Activated naive CD4-positive, alpha-beta T cell treated with anti-CD3 and anti-CD28 coated beads, Interleukin-2, amount 50 U/mL, for 16 hours (primary cell): ENCODE data around the gene PAFAH1B1.

Source experiments
- DNase-seq: peaks from one replicate; pipeline ENCODE4 v3.0.0-alpha.2; 2020

The PAFAH1B1 gene

DNA sequence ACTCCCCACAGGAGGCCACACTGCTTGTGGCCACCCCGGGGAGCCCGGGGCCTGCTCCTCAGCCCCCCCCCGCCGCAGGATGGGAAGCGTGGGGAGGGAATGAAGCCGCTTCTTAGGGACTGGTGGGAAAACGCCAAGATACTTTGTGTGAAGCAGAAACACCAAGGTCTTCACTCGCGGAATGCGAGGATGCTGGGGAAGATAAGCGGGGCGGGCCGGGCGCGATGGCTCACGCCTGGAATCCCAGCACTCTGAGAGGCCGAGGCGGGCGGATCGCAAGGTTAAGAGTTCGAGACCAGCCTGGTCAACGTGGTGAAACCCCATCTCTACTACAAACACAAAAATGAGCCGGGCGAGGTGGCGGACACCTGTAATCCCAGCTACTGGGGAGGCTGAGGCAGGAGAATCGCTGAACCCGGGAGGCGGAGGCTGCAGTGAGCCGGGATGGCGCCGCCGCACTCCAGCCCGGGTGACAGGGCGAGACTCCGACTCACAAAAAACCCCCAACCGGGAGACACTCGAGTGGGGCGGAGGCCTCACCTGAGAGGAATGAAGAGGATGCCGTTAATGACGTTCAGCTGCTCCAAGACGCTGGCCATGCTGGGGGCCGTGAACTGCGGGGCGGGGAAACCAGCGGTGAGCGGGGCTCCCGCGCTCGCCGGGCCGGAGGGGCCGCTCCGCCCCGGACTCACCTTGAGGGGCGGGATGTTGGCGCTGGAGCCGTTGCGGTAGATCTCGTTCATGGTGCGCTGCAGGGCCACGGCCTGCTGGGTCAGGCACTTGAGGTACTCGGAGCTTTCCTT is 97.8 kb downstream of the PAFAH1B1 start:
- DNase-seq: no peak

DNA sequence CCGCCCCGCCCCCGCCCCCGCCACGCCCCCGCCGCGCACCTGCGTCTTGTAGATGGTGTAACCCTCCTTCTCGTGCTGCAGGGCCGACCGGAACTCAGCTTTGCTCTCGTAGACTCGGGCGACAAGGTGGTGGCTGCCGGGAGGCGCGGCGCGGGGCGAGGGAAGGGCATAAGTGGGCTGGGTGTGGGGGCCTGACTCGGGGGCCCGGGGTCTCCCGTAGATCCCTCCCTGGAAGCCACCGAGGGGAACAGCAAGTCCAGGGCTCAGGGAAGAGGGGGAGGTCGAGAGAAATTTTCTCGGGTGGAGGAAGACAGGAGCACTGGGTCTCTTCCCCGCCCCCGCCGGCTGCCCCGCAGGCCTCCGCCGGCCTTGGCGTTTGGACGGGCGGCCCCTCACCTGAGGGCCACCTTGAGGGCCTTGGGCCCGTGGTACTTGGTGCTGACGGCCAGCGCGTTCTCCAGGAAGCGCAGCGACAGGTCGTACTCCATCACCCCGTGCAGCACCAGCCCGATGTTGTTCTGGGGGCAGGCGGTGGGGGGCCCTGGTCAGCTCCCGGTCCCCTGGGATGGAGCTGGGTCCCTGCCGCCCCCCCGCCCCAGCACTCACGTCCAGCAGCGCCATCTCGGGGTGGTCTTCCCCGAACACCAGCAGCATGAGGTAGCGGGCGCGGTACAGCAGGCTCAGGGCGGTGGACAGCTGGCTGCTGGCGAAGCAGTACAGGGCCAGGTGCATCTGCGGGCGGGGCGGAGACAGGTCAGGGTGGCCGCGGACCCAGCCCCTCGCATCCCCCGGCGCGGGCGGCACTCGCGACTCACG is 98.7 kb downstream of the PAFAH1B1 start:
- DNase-seq: no peak

DNA sequence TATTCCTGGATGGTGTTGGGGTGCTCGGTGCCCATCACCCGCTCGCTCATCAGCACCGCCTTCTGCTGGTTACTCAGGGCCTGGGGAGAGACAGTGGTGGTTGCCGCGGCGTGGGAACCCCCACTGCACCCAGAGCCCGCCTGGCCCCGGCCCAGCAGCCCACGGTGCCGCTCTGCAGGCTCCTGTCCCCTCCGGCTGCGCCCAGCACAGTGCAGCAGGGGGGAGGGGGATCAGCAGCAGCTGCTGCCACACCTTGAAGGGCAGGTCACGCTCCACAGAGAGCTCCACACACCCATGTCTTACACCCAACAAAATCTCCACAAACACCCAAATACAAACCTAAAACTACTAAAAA is 99.3 kb downstream of the PAFAH1B1 start:
- no peak for DNase-seq

DNA sequence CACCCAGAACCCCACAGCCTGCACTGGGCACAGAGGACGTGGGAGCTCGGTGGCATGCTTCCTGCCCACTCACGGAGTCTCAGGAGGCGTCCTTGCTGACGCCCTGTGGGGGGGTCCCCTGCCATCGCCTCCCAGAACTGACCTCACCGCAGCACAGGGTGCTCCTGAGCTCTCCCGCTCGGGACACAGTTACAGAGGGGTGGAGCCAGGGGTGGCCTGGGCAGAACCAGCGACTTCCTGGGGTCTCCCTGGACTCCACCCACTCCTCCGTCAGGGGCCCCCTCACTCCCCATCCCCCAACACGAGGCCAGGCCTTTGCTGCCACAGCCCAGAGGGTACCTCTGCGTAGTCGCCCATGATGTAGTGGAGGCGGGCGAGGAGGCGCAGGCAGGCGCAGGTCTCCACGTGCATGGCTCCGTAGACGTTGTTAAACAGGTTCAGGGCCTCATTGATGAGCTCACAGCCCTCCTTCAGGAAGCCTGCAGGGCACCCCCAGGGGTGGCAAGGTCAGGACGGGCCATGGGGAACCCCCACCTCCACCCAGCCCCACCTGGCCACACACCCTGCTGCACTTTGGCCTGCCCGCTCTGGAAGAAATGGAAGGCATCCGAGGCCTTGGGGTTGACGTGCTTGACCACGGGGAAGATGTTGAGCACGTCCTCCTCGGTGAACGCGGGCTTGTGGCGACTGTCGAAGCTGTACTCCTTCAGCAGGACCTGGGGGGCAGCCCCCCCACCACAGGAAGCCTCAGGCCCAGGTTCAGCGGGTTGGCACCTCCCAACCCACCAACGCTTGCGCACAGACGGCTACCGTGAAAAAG is 100.3 kb downstream of the PAFAH1B1 start:
- DNase-seq: peak; percentile 11

DNA sequence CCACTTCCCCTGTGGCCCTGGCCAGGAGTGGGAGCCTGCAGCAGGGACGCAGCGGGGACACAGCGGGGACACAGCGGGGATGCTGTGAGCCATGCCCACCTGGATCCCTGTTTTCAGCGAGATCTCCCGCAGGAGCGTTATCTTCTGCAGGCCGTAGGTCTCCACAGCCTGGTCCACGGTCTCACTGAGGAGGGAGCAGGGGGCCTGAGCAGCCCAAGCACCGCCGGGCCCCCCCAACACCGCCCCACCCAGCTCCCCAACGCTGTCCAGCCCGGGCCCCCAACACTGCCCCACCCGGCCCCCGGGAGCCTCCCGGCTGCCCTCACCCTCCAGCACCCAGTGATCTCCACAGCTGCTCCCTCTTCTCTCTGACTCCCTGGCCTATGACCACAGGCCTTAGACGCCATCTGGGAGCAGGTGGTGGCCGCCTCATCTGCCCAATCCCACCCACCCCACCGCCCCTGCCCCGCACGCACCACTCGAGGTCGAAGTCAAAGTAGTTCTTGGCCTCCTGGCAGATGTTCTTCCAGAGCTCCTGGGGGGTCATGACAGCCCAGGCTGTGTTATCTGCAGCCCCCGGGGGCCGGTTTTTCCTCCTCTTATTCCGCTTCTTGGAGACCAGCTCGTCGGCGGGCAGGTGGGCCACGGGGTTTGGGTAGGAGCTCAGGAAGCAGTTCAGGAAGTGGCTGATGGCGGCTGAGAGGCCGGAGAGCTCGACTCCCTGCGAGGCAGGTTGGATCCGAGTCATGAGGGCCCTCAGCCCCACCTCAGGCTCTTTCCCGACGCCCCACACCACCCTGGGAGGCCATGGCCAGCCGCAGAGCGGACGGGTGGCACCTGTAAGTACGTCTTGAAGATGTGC is 101.2 kb downstream of the PAFAH1B1 start:
- DNase-seq: no peak

DNA sequence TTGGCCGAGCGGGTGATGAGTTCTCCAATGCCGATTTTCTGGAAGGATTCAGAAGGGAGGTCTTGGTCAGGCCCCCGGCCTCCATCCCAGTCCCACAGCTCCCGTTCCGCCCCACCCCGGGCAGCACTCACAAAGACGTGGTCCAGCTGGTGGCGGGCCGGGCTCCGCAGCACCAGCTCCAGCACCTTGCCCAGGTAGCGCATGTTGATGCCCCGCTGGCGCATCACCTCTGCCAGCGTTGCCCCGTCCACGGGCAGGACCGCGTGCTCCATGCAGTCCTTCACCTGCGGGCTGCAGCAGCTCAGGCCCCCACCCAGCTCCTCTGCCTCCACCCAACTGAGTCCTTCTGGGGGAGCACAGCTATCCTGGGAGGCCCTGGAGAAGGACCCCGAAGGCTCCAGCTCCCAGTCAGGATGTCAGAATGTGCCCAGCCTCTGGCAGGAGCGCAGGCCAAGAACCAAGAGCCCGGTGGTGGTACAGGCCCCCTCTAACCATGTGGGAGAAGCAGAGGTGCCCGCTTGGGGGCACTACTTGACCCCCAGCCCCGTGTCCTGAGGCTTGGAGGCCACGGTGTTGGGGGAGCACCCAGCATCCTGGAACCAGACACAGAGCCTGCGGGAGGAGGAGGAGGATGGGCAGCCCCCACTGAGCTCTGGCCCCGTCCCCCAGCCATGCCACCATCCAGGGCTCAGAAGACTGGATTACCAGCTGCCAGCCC is 101.9 kb downstream of the PAFAH1B1 start:
- DNase-seq: peak; percentile 6

DNA sequence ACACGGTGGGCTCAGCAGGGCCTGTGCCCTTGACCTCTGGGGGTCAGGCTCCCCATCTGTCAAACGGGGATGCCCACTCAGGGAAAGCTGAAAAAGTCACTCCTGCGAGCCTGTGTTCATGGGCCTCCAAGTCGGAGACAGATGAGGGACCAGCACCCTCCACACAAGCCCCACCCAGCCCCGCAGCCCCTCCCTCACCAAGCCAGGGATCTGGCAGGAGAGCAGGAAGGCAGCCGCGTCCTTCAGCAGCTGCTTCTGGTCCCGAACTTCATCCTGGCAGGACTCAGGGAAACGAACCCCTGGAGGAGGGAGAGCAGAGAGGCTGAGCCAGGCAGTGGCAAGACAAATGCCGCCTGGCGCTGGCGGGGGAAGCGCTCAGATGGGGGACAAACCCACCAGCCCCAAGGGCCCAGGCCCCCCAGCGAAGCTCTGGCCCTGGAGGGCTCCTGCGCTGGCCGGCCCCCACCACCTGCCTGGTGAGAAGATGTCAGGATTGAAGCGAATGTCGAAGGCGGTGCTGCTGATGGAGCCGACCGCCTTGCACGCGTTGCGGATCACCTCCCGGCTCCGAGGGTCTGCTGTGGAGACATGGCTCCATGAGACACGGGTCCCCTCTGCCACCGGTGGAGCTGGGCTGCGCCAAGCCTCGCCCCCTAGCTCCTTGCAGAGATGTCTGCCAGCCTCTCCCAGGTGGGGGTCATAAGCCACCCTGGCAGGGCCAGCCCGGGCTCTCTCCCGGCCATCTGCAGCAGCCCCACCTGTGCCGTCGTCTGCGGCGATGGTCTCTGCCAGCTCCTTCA is 102.7 kb downstream of the PAFAH1B1 start:
- DNase-seq: peak; percentile 8

DNA sequence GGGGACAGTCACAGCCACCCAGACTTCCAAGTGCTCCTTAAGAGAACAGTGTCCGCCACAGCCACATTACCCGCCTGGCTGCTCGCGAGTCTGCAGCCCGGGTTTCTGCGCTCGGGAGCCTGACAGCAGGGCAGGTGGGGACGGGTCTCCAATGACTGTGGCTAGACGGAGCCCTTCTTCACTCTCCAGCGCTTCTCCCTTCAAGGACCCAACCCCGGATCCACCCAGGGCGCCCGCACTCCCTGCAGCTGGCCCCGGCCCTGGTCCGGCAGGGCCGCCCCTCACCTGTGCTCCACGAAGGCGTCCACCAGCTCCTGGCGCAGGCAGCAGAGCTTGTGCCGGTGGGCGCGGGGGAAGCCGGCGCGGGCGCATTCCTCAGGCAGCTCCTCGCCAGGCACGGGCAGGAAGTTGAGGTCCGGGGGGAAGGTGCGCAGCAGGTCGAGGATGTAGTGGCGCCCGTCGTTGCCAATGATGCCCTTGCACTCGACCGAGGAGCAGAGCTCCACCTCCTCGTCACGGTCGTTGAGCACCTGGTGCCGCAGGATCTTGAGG is 104.2 kb downstream of the PAFAH1B1 start:
- peak; percentile 9 for DNase-seq

DNA sequence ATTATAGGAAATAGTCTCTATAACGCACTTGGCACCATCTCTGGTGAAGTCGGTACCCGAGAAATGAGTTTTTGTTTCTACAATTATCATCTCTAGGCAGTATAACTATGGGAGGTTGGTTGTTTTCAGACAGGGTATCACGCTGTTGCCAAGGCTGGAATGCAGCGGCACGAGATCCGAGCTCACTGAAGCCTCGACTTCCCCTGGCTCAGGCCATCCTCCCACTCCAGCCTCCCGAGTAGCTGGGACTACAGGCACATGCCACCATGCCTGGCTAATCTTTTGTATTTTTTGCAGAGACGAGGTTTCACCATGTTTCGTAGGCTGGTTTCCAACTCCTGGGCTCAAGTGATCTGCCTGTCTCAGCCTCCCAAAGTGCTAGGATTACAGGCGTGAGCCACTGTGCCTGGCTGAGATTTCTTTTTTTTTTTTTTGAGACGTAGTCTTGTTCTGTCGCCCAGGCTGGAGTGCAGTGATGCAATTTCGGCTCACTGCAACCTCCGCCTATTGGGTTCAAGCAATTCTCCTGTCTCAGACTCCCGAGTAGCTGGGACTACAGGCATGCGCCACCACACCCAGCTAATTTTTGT is 105.9 kb downstream of the PAFAH1B1 start:
- peak; percentile 3 for DNase-seq

DNA sequence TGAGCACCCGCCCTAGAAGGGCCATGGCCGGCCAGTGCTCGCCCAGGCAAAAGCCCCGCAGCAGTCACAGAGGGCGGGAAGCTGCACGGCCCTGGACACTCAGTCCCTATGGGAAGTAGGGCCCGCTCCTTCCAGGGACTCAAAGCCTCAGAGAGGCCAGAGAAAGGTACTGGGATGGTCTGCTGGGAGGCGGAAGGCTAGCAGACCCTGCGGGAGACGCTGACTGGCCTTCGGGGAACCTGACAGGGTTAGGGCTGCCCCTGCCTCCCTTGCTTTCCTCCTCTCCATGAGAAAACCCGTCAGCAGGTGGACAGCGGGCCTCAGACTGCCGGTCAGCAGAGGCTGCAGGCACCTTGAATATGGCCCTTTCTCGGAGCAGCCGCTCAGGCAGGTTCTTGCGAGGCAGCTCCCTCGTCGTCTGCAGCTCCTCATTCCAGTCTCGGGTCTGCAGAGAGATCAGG is 106.6 kb downstream of the PAFAH1B1 start:
- DNase-seq: peak; percentile 8

DNA sequence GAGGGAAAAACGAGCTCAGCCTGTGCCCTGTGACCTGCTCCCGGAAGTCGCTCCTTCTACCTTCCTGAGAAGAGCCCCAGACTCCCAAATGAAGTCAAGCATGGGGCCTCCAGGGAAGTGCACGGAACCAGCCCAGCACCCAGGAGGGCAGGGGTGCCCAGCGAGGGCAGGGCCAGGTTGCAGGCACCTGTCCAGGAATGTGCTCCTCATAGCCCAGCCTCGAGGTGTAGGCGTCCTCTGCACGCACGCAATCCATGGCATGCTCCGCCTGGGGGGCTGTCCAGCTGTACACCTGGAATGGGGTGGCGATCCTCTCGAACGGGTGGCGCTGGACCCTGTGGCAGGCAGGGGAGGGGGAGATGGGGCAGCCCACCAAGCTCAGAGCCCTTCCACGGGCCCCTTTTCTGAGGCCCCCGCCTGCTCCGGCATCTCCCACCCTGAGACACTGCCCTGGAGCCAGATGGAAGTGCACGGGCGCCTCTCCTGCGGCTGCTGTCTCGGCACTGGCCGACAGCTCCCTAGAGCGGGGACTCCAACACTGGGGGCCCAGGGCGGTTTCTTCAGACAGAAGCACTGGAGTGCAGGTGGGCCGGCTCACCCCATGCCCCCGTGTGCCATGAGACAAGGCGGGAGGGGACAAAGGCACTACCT is 107.2 kb downstream of the PAFAH1B1 start:
- peak; percentile 7 for DNase-seq

DNA sequence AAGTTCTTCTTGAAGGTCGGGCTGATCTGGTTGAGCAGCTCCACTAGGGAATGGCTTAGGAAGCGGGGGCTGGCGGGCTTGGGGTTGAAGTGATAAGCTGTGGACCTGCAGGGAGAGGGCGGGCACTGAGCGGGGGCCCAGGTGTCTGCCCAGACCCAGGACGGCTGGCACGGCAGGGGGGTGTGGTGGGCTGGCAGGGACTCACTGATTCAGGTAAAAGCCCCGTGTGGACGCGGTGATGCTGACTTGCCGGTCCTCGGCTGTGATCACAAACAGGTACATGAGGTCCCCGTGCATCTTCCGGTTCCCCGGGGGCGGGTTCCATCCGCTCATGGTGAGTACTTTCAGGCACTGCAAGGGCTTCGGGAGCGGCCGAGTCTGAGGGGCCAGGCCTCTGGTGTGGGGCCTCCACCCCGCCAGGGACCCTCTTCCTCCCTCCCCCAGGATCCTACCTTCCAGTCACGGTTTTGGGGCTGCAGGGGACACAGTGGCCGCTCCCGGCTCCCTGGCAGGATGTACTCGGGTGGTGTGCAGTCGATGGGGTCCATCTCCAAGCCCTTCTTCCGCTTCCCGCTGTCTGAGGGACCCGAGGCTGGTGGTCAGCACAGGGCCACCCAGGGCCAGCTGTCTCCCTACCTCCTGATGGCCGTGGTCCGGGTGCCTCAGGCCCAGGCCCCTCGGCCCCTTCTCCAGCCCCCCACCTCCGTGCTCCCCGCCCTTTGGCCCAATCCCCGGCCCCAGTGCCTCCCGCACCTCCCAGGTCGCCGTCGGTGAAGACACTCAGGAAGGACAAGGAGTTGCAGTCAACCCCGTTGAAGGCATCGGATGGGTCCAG is 107.9 kb downstream of the PAFAH1B1 start:
- DNase-seq: peak; percentile 10

DNA sequence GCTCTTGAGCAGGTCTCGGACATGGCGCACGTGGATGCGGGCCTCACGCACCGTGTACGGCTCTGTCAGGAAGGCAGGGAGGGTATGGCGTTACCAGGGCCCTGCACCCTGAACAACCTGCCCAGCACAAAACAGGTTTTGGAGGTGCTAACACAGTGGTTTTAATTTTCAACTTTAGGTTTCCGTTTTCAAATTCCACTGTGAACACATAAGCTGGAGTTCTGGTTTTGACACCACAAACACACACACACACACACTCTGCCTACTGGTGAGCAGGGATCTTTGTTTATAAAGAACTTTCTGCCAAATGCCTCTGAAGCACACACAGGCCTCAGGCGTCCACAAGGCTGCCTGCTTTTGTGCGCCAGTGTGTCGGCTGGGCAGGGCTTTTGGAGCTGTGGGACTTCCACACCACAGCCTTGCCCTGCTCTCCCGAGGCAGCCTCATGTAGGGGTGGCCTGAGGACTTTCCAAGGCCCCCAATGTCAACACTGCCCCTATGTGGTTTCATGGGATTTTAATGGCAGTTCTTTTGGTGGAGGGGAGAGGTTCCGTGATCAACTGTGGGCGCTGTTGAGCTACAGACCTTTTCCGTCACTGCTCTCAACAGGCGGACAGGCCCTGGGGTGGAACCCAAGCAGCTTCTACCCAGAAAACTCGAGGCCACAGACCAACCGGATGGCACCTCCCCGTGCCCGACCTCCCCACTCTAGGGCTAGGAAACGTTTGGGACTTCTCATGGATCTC is 108.7 kb downstream of the PAFAH1B1 start:
- peak; percentile 4 for DNase-seq

DNA sequence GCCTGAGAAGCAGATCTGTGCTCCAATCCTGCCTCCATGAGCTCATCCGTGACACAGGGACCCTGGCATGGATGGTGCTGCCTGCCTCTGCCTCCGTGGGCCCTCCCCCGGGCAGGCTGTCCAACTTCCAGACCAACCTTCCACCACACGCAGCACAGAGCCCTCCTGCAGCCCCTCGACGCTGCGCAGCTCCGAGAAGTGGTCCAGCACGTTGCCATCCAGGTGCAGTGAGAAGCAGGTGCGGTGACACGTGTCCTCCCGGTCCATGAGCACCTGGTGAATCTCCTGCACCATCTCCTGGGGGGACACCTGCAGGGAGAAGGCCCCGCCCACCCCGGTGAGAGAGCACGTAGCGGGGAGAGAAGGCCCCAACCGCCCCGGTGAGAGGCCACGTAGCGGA is 109.7 kb downstream of the PAFAH1B1 start:
- peak; percentile 9 for DNase-seq

DNA sequence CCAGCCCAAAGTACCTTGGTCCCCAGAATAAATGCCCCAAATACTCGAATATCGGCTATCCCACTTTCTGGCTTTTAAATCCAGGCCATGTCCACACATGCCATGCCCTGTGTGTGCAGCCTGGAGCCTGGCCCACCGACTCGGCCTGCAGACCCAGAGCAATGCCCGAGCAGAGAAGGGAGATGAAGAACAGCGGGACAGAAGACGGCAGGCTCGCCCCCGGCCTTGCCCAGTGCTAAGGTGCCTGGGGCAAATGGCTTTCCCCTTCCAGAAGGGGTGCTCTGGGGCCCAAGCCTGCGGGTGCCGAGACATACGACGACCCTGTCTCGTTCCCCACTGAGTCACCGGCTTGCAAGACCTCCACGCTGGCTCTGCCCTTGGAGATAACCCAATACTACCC is 110.2 kb downstream of the PAFAH1B1 start:
- peak; percentile 8 for DNase-seq

DNA sequence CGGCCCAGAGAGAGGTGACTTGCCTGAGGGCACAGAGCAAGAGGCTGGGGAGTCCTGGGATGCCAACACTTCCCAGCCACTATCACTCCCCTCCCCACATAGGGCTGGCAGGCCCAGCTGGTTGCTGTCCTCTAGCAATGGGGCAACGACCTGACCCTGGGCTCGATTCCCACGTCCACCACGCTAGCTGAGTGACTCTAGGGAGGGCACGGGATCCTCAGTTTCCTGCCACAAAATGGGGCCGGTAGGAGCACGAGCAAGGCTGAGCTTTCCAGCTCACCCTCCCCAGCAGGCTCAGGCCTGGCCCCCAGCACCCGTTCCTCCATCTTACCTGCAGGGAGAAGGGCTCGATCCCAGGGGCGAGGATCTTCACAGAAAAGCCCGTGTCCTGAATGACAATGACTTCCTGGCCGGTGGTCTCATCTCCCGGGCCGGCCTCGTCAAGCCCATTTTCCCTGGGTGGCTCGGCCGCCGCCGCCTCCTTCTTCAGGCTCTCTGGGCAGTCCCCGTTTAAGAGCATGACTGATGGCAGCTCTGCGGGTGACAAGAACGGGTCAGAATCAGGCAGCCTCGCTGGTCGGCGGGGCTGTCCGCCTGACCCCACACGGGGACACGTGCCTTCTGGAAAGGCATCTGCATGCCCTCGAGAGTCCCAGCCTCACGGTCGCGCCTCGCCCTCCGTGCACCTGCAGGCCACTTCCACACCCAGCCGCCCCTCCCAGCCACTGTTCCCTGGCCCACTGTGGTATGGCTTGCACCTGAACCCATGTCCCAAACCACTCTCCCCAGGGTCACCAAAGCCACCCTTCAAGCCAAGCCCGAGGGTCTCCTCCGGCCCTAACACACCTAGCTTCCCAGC is 110.8 kb downstream of the PAFAH1B1 start:
- DNase-seq: peak; percentile 10

DNA sequence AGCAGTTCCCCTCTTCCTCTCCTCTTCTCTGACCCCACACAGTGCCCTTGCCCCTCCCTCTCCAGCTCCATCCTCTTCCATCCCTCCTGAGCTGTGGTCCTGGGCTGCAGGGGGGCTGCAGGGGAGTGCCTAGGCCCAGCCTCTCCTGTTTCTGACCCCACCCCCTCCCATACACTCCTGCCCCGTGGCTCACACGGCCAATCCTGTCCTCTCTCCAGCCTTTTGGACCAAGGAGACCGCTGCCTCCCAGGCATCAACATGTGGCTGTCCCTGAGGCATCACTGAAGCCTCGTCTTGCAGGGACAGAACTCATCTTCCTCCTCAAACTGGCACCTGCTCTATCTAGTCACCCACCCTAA is 111.4 kb downstream of the PAFAH1B1 start:
- DNase-seq: no peak
